H1 (cell line): ENCODE measurements around the gene PPP2R2B. TPM values are rescaled to one million over a fixed set of nuclear protein-coding genes. Genes with fewer than 3 reads are reported as not detected.

Source experiments
- CTCF ChIA-PET: fragments of 300-600 bp; sonication (Branson Sonifier 250); formaldehyde crosslinking; loops from one replicate; lab custom pipeline; 2021; ENCODE audit not compliant: partially characterized antibody; lab: Charles Lee
- POLR2A ChIA-PET: fragments of 300-600 bp; sonication (Branson Sonifier 250); formaldehyde crosslinking; loops from one replicate; lab custom pipeline; 2021; ENCODE audit warnings: inconsistent platforms; ENCODE audit not compliant: partially characterized antibody; lab: Charles Lee
- DNase-seq, 2 experiments: peaks; one replicate each; pipeline versions ENCODE4 v3.0.0 to v3.0.0-alpha.2; 2010 to 2022; ENCODE audit warnings: low spot score in 2 of 2, low read depth in 1 of 2, mixed read lengths in 1 of 2
- FAIRE-seq: peaks from 2 replicates; lab custom pipeline; 2011; peaks lifted over from hg19 to GRCh38; lab: Jason Lieb, UNC
- H2AFZ ChIP-seq: 2 replicates; pipeline ENCODE4 v1.8.1; 2012; ENCODE audit warnings: low read length, inconsistent platforms
- H2AK5ac ChIP-seq: 2 replicates; pipeline ENCODE4 v1.6.1; 2013; ENCODE audit warnings: low read depth, low read length
- H2BK120ac ChIP-seq: replicated peaks from 2 replicates; pipeline ENCODE3; 2013; ENCODE audit warnings: low read depth, low read length, inconsistent platforms
- H2BK12ac ChIP-seq: 2 replicates; pipeline ENCODE4 v1.6.1; 2013; ENCODE audit warnings: low read depth, low read length
- H2BK15ac ChIP-seq: 2 replicates; pipeline ENCODE4 v1.6.1; 2013; ENCODE audit warnings: low read length
- H2BK20ac ChIP-seq: 2 replicates; pipeline ENCODE4 v1.6.1; 2013; ENCODE audit warnings: low read length
- H2BK5ac ChIP-seq: 2 replicates; pipeline ENCODE4 v1.6.1; 2013; ENCODE audit warnings: low read depth, low read length
- H3K14ac ChIP-seq: 2 replicates; pipeline ENCODE4 v1.6.1; 2013; ENCODE audit warnings: inconsistent platforms; ENCODE audit not compliant: insufficient read length
- H3K18ac ChIP-seq: 2 replicates; pipeline ENCODE4 v1.6.1; 2013; ENCODE audit warnings: low read length; ENCODE audit errors: extremely low read depth
- H3K23ac ChIP-seq: 2 replicates; pipeline ENCODE4 v1.6.1; 2013; ENCODE audit warnings: inconsistent platforms; ENCODE audit not compliant: insufficient read length
- H3K23me2 ChIP-seq: 2 replicates; pipeline ENCODE4 v1.6.1; 2013; ENCODE audit warnings: low read depth, low read length
- H3K27ac ChIP-seq: 2 replicates; pipeline ENCODE4 v1.6.1; 2011; ENCODE audit warnings: low read depth, low read length, inconsistent platforms
- H3K27me3 ChIP-seq, 4 experiments: replicated peaks in 1 of 4; 1 replicate in 1 of 4; 2 replicates in 3 of 4; pipeline versions ENCODE4 v1.6.1 to v1.8.1; 2011 to 2013; ENCODE audit warnings: low read length in 3 of 4, mild to moderate bottlenecking in 3 of 4, inconsistent platforms in 2 of 4, mixed read lengths in 2 of 4, moderate library complexity in 1 of 4; ENCODE audit not compliant: control insufficient read depth in 3 of 4, insufficient read depth in 3 of 4; ENCODE audit errors: extremely low read depth in 1 of 4
- H3K36me3 ChIP-seq, 4 experiments: 2 replicates each; pipeline versions ENCODE4 v1.6.1 to v1.8.1; 2011 to 2013; ENCODE audit warnings: mild to moderate bottlenecking in 4 of 4, low read length in 3 of 4, moderate library complexity in 2 of 4, control low read depth in 1 of 4, inconsistent platforms in 1 of 4; ENCODE audit not compliant: insufficient read depth in 4 of 4, control insufficient read depth in 2 of 4
- H3K4ac ChIP-seq: replicated peaks from 2 replicates; pipeline ENCODE3; 2013; ENCODE audit warnings: low read length, low read depth, mixed read lengths, inconsistent platforms; ENCODE audit not compliant: insufficient read length
- H3K4me1 ChIP-seq, 4 experiments: replicated peaks in 1 of 4; 1 replicate in 1 of 4; 2 replicates in 3 of 4; pipeline versions ENCODE4 v1.6.1 to v1.8.1; 2011 to 2013; ENCODE audit warnings: low read length in 3 of 4, inconsistent platforms in 2 of 4, mixed read lengths in 1 of 4; ENCODE audit not compliant: insufficient read depth in 4 of 4, control insufficient read depth in 3 of 4
- H3K4me2 ChIP-seq, 2 experiments: 2 replicates each; pipeline versions ENCODE4 v1.6.1 to v1.8.1; 2011 to 2013; ENCODE audit warnings: low read depth in 2 of 2, low read length in 2 of 2, control low read depth in 1 of 2, inconsistent platforms in 1 of 2, mild to moderate bottlenecking in 1 of 2; ENCODE audit not compliant: insufficient read depth in 1 of 2
- H3K4me3 ChIP-seq, 4 experiments: fragments of 200-600, 300-600 bp in 1 of 4; sonication (generic), shearing (Covaris generic), sonication (Bioruptor Twin) in 1 of 4; 2 replicates each; pipeline versions ENCODE4 v1.5.1 to v1.8.1; 2011 to 2016; ENCODE audit warnings: low read length in 4 of 4, low read depth in 3 of 4, control low read depth in 2 of 4, inconsistent platforms in 2 of 4, mild to moderate bottlenecking in 2 of 4, mixed read lengths in 1 of 4, moderate library complexity in 1 of 4; ENCODE audit not compliant: insufficient read depth in 2 of 4; ENCODE audit errors: extremely low read depth in 1 of 4
- H3K56ac ChIP-seq: replicated peaks from 2 replicates; pipeline ENCODE3; 2013; ENCODE audit warnings: low read depth, mild to moderate bottlenecking, mixed read lengths, low read length, inconsistent platforms; ENCODE audit not compliant: insufficient read length
- H3K79me1 ChIP-seq: 2 replicates; pipeline ENCODE4 v1.6.1; 2013; ENCODE audit warnings: low read depth, low read length, control low read depth
- H3K79me2 ChIP-seq, 2 experiments: 2 replicates each; pipeline versions ENCODE4 v1.6.1 to v1.8.1; 2012 to 2013; ENCODE audit warnings: low read length in 2 of 2, mild to moderate bottlenecking in 2 of 2, inconsistent platforms in 1 of 2; ENCODE audit not compliant: insufficient read depth in 2 of 2, control insufficient read depth in 1 of 2
- H3K9ac ChIP-seq, 4 experiments: replicated peaks in 1 of 4; 1 replicate in 1 of 4; 2 replicates in 3 of 4; pipeline versions ENCODE4 v1.6.1 to v1.8.1; 2011 to 2013; ENCODE audit warnings: low read depth in 3 of 4, low read length in 3 of 4, control low read depth in 2 of 4, mild to moderate bottlenecking in 2 of 4, moderate library complexity in 2 of 4, inconsistent platforms in 1 of 4; ENCODE audit errors: extremely low read depth in 1 of 4
- H3K9me3 ChIP-seq, 2 experiments: 2 replicates each; pipeline versions ENCODE4 v1.6.1 to v1.8.1; 2012 to 2013; ENCODE audit warnings: mild to moderate bottlenecking in 2 of 2, moderate library complexity in 2 of 2, control low read depth in 1 of 2, inconsistent platforms in 1 of 2, low read depth in 1 of 2, low read length in 1 of 2, mixed read lengths in 1 of 2; ENCODE audit not compliant: insufficient read depth in 2 of 2
- H4K20me1 ChIP-seq, 2 experiments: replicated peaks in 1 of 2; 2 replicates each; pipeline versions ENCODE3 to v1.8.1; 2011 to 2013; ENCODE audit warnings: inconsistent platforms in 2 of 2, low read length in 2 of 2, mild to moderate bottlenecking in 1 of 2; ENCODE audit not compliant: insufficient read depth in 2 of 2, control insufficient read depth in 1 of 2
- H4K5ac ChIP-seq: 2 replicates; pipeline ENCODE4 v1.6.1; 2013; ENCODE audit warnings: low read length, low read depth, mixed read lengths, inconsistent platforms; ENCODE audit not compliant: insufficient read length
- H4K8ac ChIP-seq: 2 replicates; pipeline ENCODE4 v1.8.0; 2013; ENCODE audit warnings: mild to moderate bottlenecking, moderate library complexity, low read length, inconsistent platforms; ENCODE audit not compliant: insufficient read depth; ENCODE audit errors: extremely low read depth
- H4K91ac ChIP-seq: replicated peaks from 2 replicates; pipeline ENCODE3; 2013; ENCODE audit warnings: low read length, mixed read lengths, inconsistent platforms; ENCODE audit not compliant: insufficient read length
- BACH1 ChIP-seq: IDR thresholded peaks from 2 replicates; pipeline ENCODE4 v1.6.1; 2012; ENCODE audit warnings: low read length, improper control_type of control experiment
- BCL11A ChIP-seq, 2 experiments: IDR thresholded peaks; one replicate each; pipeline ENCODE4 v1.6.1; 2011; ENCODE audit warnings: low read depth in 2 of 2, low read length in 2 of 2, mild to moderate bottlenecking in 2 of 2
- KDM1A ChIP-seq: fragments of 200-600, 300-600 bp; sonication (generic); IDR thresholded peaks from 2 replicates; pipeline ENCODE4 v1.7.1; 2016; ENCODE audit warnings: mild to moderate bottlenecking, low read length, borderline replicate concordance
- TAF7 ChIP-seq: optimal IDR thresholded peaks from 2 replicates; pipeline ENCODE3; 2011; ENCODE audit warnings: low read depth, mild to moderate bottlenecking, inconsistent platforms, low read length, moderate library complexity, borderline replicate concordance
- WGBS, 2 experiments: shearing (Covaris generic) in 1 of 2; methylation state at CpG; one replicate each; pipeline versions ENCODE4 v1.1.6 to v1.1.7; 2013 to 2015; ENCODE audit warnings: low lambda C conversion rate in 2 of 2, mixed read lengths in 2 of 2, inconsistent platforms in 1 of 2, low coverage in 1 of 2, missing lambda C conversion rate in 1 of 2; ENCODE audit not compliant: insufficient replicate concordance in 2 of 2, insufficient coverage in 1 of 2, insufficient read length in 1 of 2; ENCODE audit errors: extremely low coverage in 1 of 2, missing lambda C conversion rate in 1 of 2; 5-methylcytosine and 5-hydroxymethylcytosine counted together
- polyA plus RNA-seq, 7 experiments: library from polyadenylated mRNA; depleted of rRNA in 3 of 7; stranded (reverse) in 5 of 7; unstranded in 2 of 7; fragments of >200 nt in 5 of 7; fragments of 200-250 nt in 2 of 7; gene quantifications; 1 replicate in 5 of 7; 2 replicates in 1 of 7; 4 replicates in 1 of 7; pipeline versions ENCODE4 v1.2.1 to v1.2.3, GENCODE V29; 2011 to 2013; ENCODE audit warnings: missing spikeins in 2 of 7, mixed read lengths in 2 of 7
- total RNA-seq: library from RNA; stranded (reverse); fragmentation: NEBNext Ultra II Directional; extraction: Animal tissue kit (Norgen Biotek cat#: 25700); gene quantifications from 2 replicates; pipeline ENCODE4 v1.2.1, GENCODE V29; 2021
- TF ChIP-seq, protein P1 (sequence below), 3 experiments: IDR thresholded peaks; 1 replicate in 2 of 3; 2 replicates in 1 of 3; pipeline versions ENCODE4 v1.5.1 to v1.6.1; 2011; ENCODE audit warnings: low read length in 3 of 3, mild to moderate bottlenecking in 3 of 3, inconsistent platforms in 2 of 3, low read depth in 1 of 3, moderate library complexity in 1 of 3; ENCODE audit not compliant: insufficient read depth in 1 of 3; ENCODE audit errors: control extremely low read depth in 1 of 3

The PPP2R2B gene
- total and polyA plus RNA-seq, 2 of the 8 experiments (the other 6 are each of a cell fraction or from before 2014, with no cell fraction given) = 21.1 to 37.1 TPM

DNA sequence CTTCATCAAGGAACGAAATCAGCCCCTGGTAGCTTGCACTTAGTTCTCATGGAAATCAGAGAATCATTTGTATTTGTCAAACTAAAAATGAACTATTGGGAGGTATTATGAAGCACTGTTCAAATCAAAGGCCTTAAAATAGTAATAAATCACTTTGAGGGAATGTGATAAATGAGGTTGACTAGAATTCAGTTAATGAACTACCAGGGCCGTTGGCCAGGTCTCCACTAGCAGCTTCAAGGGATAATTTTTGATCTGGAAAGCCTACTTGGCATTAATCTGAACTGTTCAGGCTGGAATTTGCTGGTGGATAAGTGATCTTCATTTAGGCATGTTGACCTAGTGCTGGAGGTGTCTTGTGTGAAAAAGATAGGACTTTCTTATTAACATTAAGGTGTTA, 286.2 kb downstream of the PPP2R2B start:
- H3K23ac ChIP-seq = no peak overlapping the region
- no peak overlapping the region for H2AFZ ChIP-seq
- CTCF ChIA-PET = interaction anchor here (1.3 kb wide), 1 partner anchor 10 kb away, joined by 3 read pairs; no protein-coding TSS in a partner anchor
- TF ChIP-seq TAF7 (no peak), KDM1A (no peak), BACH1 (no peak), BCL11A (IDR thresholded peaks at IDR 0.05; ENCODE audit: low read depth in 2 of 2, low read length in 2 of 2) (no peak)
- TF ChIP-seq, protein P1, sequence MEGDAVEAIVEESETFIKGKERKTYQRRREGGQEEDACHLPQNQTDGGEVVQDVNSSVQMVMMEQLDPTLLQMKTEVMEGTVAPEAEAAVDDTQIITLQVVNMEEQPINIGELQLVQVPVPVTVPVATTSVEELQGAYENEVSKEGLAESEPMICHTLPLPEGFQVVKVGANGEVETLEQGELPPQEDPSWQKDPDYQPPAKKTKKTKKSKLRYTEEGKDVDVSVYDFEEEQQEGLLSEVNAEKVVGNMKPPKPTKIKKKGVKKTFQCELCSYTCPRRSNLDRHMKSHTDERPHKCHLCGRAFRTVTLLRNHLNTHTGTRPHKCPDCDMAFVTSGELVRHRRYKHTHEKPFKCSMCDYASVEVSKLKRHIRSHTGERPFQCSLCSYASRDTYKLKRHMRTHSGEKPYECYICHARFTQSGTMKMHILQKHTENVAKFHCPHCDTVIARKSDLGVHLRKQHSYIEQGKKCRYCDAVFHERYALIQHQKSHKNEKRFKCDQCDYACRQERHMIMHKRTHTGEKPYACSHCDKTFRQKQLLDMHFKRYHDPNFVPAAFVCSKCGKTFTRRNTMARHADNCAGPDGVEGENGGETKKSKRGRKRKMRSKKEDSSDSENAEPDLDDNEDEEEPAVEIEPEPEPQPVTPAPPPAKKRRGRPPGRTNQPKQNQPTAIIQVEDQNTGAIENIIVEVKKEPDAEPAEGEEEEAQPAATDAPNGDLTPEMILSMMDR (IDR thresholded peaks at IDR 0.05; ENCODE audit: control extremely low read depth in 1 of 3, insufficient read depth in 1 of 3, low read depth in 1 of 3, low read length in 3 of 3) = no peak

More for the DNA sequence above, 286.2 kb downstream of the PPP2R2B start:
- Histone ChIP-seq H3K4me2 (no peak overlapping the region), H4K5ac (no peak overlapping the region), H3K36me3 (peaks cover 0 to 7% (median 0%) of the 10 kb centered on the region in 4 experiments; a peak in 3 of 8 replicates), H3K4ac (no peak overlapping the region), H3K56ac (no peak overlapping the region), H2BK12ac (no peak overlapping the region), H3K27ac (no peak overlapping the region), H3K9me3 (no peaks in the 10 kb centered on the region), H2BK15ac (no peak overlapping the region), H3K18ac (no peak overlapping the region), H3K4me3 (no peak overlapping the region), H3K27me3 (no peaks in the 10 kb centered on the region), H3K9ac (no peak overlapping the region), H4K91ac (no peak overlapping the region), H2AK5ac (no peak overlapping the region), H3K23me2 (no peaks in the 10 kb centered on the region), H2BK20ac (no peak overlapping the region), H4K8ac (no peak overlapping the region), H3K79me2 (no peaks in the 10 kb centered on the region), H2BK120ac (no peak overlapping the region), H3K79me1 (no peaks in the 10 kb centered on the region), H3K4me1 (no peaks in the 10 kb centered on the region), H3K14ac (no peak overlapping the region), H4K20me1 (no peaks in the 10 kb centered on the region), H2BK5ac (no peak overlapping the region)
- POLR2A ChIA-PET = no interaction called here
- no peak for DNase-seq
- 93% methylated on average over 2 of the region's 2 CpGs; no CpG with 5 or more reads in 1 of the 2 experiments for WGBS, 2 experiments
- no peak for FAIRE-seq
